ENCODE data around the gene NRXN3. TPM values are rescaled to one million over a fixed set of nuclear protein-coding genes. Genes with fewer than 3 reads are reported as not detected.

The NRXN3 gene
- total and polyA plus RNA-seq, 2 of the 4 experiments (the other 2 are of a cell fraction), result 4.8 to 25.1 TPM

DNA sequence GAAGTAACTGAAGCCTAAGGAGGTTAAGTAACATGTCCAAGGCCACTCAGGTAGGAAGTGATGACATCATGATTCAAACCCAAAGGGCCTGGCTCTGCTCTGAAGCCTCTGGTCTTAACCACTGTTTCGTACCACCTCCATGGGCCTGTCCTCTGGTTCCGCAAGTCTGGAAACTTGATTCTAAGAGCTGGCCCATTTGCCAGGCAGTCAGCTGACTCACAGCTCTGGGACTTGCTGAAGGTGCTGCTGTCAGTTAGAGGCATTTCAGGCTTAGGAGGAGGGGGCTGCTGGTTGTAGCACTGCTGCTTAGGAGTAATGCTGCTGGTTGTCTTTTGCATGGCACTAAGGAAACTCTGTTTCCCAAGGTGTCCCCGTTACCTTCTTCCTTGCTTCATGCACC lies 7.9 kb downstream of the NRXN3 start:
- Histone ChIP-seq H3K27ac (ENCODE audit: insufficient read depth, low read length) (no peak overlapping the region), H2BK5ac (ENCODE audit: low read depth, low read length, poor library complexity, severe bottlenecking) (no peak overlapping the region), H3K9me3 (ENCODE audit: control insufficient read depth, insufficient read depth, low read length) (peaks cover 49% of the 10 kb centered on the region), H3K4me1 (ENCODE audit: control insufficient read depth, insufficient read depth, low read length) (no peaks in the 10 kb centered on the region), H3K9me1 (ENCODE audit: insufficient read depth, low read length) (no peaks in the 10 kb centered on the region), H2AFZ (replicated peaks; ENCODE audit: low read length, poor library complexity) (no peak overlapping the region), H2BK20ac (ENCODE audit: low read depth, low read length) (no peak overlapping the region), H3K14ac (replicated peaks; ENCODE audit: low read depth, low read length) (no peak overlapping the region), H2BK15ac (ENCODE audit: low read depth, low read length) (no peak overlapping the region), H2BK120ac (ENCODE audit: low read depth, low read length) (no peak overlapping the region), H3K27me3 (ENCODE audit: control insufficient read depth, insufficient read depth, low read length) (no peaks in the 10 kb centered on the region), H3K4me3 (ENCODE audit: insufficient read depth, low read depth, low read length) (no peak overlapping the region), H2AK5ac (ENCODE audit: low read depth, low read length) (no peak overlapping the region), H3K56ac (ENCODE audit: extremely low read depth, insufficient read depth, low read length) (no peak overlapping the region), H3K9ac (ENCODE audit: low read depth, low read length) (no peak overlapping the region), H4K91ac (ENCODE audit: insufficient read depth, low read depth, low read length) (no peak overlapping the region), H3K4ac (ENCODE audit: low read depth, low read length) (no peak overlapping the region), H4K8ac (ENCODE audit: low read depth in 2 of 2, low read length in 2 of 2) (no peak overlapping the region), H4K5ac (ENCODE audit: low read depth, low read length) (no peak overlapping the region), H3K36me3 (ENCODE audit: control insufficient read depth, insufficient read depth, low read length) (no peaks in the 10 kb centered on the region), H3K18ac (ENCODE audit: low read depth, low read length) (no peak overlapping the region), H3K79me1 (ENCODE audit: low read depth in 1 of 2, low read length in 2 of 2) (no peaks in the 10 kb centered on the region), H3K4me2 (ENCODE audit: low read depth, low read length) (no peak overlapping the region), H3K23ac (ENCODE audit: low read depth, low read length) (no peak overlapping the region), H4K20me1 (ENCODE audit: insufficient read depth, low read length) (no peaks in the 10 kb centered on the region), H2AK9ac (replicated peaks; ENCODE audit: low read depth, low read length, poor library complexity) (no peak overlapping the region)
- no TSS peak for BruUV-seq (replicated peaks)
- ChIA-PET POLR2A (ENCODE audit: unreplicated experiment) (no interaction called here), CTCF (no interaction called here)
- dilution Hi-C loops (cut with HindIII; ENCODE audit: low sequenced_read_pairs, unreplicated experiment) (no loop called here), in situ Hi-C loops (cut with MboI; ENCODE audit: low sequenced_read_pairs) (no loop called here), intact Hi-C loops (cut with micrococcal nuclease) (no loop called here)
- no peak for TF ChIP-seq FOS (IDR thresholded peaks at IDR 0.05; ENCODE audit: low read depth, low read length)
- TF ChIP-seq MXI1 (IDR thresholded peaks at IDR 0.05; ENCODE audit: borderline replicate concordance, low read depth, low read length), result no peak
- no peak for TF ChIP-seq RFX5 (IDR thresholded peaks at IDR 0.05; ENCODE audit: low read depth, low read length)
- no peak for TF ChIP-seq ELK1 (IDR thresholded peaks at IDR 0.05; ENCODE audit: borderline replicate concordance, low read depth, low read length)
- no peak for TF ChIP-seq NFE2L2 (IDR thresholded peaks at IDR 0.05; ENCODE audit: low read depth, low read length)
- TF ChIP-seq BHLHE40 (IDR thresholded peaks at IDR 0.05; ENCODE audit: low read depth, low read length), result no peak
- TF ChIP-seq POLR2A (IDR thresholded peaks at IDR 0.05; ENCODE audit: low read depth, low read length), result no peak
- no peak for TF ChIP-seq SMC3 (IDR thresholded peaks at IDR 0.05; ENCODE audit: low read depth, low read length)
- TF ChIP-seq, protein P1, sequence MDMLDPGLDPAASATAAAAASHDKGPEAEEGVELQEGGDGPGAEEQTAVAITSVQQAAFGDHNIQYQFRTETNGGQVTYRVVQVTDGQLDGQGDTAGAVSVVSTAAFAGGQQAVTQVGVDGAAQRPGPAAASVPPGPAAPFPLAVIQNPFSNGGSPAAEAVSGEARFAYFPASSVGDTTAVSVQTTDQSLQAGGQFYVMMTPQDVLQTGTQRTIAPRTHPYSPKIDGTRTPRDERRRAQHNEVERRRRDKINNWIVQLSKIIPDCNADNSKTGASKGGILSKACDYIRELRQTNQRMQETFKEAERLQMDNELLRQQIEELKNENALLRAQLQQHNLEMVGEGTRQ (IDR thresholded peaks at IDR 0.05; ENCODE audit: low read depth, low read length), result no peak
- TF ChIP-seq CHD1 (IDR thresholded peaks at IDR 0.05; ENCODE audit: low read depth, low read length), result no peak
- TF ChIP-seq CEBPB (IDR thresholded peaks at IDR 0.05; ENCODE audit: low read depth, low read length), result no peak
- TF ChIP-seq MAZ (IDR thresholded peaks at IDR 0.05; ENCODE audit: borderline replicate concordance, low read depth, low read length), result no peak
- no peak for DNase-seq
- no peak for ATAC-seq (ENCODE audit: low read depth)
- WGBS, 2 experiments (ENCODE audit: extremely low coverage in 2 of 2, insufficient read length in 1 of 2), result 92% methylated on average over 2 of the region's 3 CpGs; no CpG with 5 or more reads in 1 of the 2 experiments

Measured in IMR-90 (cell line).